22Rv1 (cell line): Measurements from ENCODE around the gene KIAA1671.

Experiments
- CTCF ChIP-seq: fragments of 450-650 bp; IDR thresholded peaks from 2 replicates; pipeline ENCODE4 v1.5.1; 2017; ENCODE audit warnings: mild to moderate bottlenecking
- ZFX ChIP-seq: fragments of 450-650 bp; IDR thresholded peaks from 2 replicates; pipeline ENCODE4 v1.6.1; 2017; ENCODE audit warnings: antibody characterized with exemption, borderline replicate concordance

DNA sequence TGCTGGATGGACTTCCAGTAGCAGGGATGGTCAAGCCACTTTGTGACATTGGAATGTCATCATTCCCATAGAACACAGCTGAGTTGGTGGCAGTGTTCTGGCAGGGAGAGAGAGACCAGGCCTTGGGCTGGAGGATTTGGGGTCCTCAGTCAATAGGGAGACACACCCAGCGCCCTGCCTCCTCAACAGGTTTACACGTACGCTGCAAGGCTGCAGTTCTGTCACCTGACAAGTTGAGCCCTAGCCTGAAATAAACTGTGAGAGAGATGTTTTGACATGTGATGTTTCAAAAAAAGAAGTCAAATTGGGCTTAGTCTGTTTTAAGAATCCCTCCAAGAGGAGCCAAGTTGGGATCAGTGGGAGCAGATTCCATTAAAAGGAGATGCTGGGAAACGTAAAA is 204.2 kb downstream of the KIAA1671 start:
- TF ChIP-seq CTCF (no peak), ZFX (no peak)
